Testis (tissue), 2 donors: Measurements from ENCODE around the gene SHANK1.

ENCODE experiments used
- POLR2A ChIP-seq: fragments of 450-650 bp; IDR thresholded peaks from one replicate; pipeline ENCODE4 v1.6.1; 2017; ENCODE audit warnings: antibody characterized with exemption, mild to moderate bottlenecking, moderate library complexity
- TF ChIP-seq, protein P1 (sequence below), 3 experiments: fragments of 450-650 bp in 2 of 3; fragments of 200-600 bp in 1 of 3; sonication (generic) in 1 of 3; IDR thresholded peaks; one replicate each; pipeline ENCODE4 v1.5.1; 2016 to 2019; ENCODE audit warnings: antibody characterized with exemption in 3 of 3, mild to moderate bottlenecking in 2 of 3, moderate library complexity in 1 of 3

GRCh38 chr19:50716178-50717025 lies 3.2 kb downstream of the SHANK1 start:
- TF ChIP-seq, protein P1, sequence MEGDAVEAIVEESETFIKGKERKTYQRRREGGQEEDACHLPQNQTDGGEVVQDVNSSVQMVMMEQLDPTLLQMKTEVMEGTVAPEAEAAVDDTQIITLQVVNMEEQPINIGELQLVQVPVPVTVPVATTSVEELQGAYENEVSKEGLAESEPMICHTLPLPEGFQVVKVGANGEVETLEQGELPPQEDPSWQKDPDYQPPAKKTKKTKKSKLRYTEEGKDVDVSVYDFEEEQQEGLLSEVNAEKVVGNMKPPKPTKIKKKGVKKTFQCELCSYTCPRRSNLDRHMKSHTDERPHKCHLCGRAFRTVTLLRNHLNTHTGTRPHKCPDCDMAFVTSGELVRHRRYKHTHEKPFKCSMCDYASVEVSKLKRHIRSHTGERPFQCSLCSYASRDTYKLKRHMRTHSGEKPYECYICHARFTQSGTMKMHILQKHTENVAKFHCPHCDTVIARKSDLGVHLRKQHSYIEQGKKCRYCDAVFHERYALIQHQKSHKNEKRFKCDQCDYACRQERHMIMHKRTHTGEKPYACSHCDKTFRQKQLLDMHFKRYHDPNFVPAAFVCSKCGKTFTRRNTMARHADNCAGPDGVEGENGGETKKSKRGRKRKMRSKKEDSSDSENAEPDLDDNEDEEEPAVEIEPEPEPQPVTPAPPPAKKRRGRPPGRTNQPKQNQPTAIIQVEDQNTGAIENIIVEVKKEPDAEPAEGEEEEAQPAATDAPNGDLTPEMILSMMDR (IDR thresholded peaks at IDR 0.05) = no peak
- no peak for TF ChIP-seq POLR2A
